HepG2 (cell line): ENCODE data around the gene BTN1A1. TPM values are rescaled to one million over a fixed set of nuclear protein-coding genes. Genes with fewer than 3 reads are reported as not detected.
A peak's percentile ranks its signal among the peaks of the same experiment; 100 is the strongest.

Source experiments
- AGO1 ChIP-seq: fragments of 200-400 bp; formaldehyde crosslinking; IDR thresholded peaks from 2 replicates; pipeline ENCODE4 v1.6.1; 2017; ENCODE audit warnings: mild to moderate bottlenecking, low read depth, low read length, moderate library complexity; ENCODE audit not compliant: poor library complexity, severe bottlenecking
- AGO2 ChIP-seq: fragments of 200-400 bp; formaldehyde crosslinking; optimal IDR thresholded peaks from 2 replicates; pipeline ENCODE3; 2017; ENCODE audit warnings: mild to moderate bottlenecking, low read depth, low read length, moderate library complexity
- AHDC1 ChIP-seq: sonication (generic); formaldehyde crosslinking; IDR thresholded peaks from 2 replicates; pipeline ENCODE4 v1.5.1; 2020; ENCODE audit warnings: mild to moderate bottlenecking, missing genetic modification reagents, borderline replicate concordance
- DNMT3B ChIP-seq: conservative IDR thresholded peaks from 2 replicates; pipeline ENCODE4 v1.6.1; 2016; ENCODE audit warnings: missing biosample characterization, control low read depth
- GABPB1 ChIP-seq: IDR thresholded peaks from 2 replicates; pipeline ENCODE4 v1.6.1; 2016; ENCODE audit warnings: mild to moderate bottlenecking, missing genetic modification reagents, moderate library complexity, missing compliant biosample characterization
- SYNCRIP ChIP-seq: fragments of 200-400 bp; formaldehyde crosslinking; IDR thresholded peaks from 2 replicates; pipeline ENCODE4 v1.6.1; 2018; ENCODE audit warnings: mild to moderate bottlenecking, low read depth, low read length; ENCODE audit not compliant: insufficient read depth
- THAP8 ChIP-seq: sonication (generic); formaldehyde crosslinking; IDR thresholded peaks from 2 replicates; pipeline ENCODE4 v1.5.1; 2020; ENCODE audit warnings: missing genetic modification reagents, mild to moderate bottlenecking, borderline replicate concordance
- ZNF354B ChIP-seq: sonication (generic); formaldehyde crosslinking; IDR thresholded peaks from 2 replicates; pipeline ENCODE4 v1.8.0; 2022; ENCODE audit warnings: mild to moderate bottlenecking, missing genetic modification reagents
- ZNF629 ChIP-seq: sonication (generic); formaldehyde crosslinking; conservative IDR thresholded peaks from 2 replicates; pipeline ENCODE4 v1.5.0; 2020; ENCODE audit warnings: missing genetic modification reagents
- ZSCAN20 ChIP-seq: sonication (generic); formaldehyde crosslinking; IDR thresholded peaks from 2 replicates; pipeline ENCODE4 v1.4.0; 2020; ENCODE audit warnings: missing genetic modification reagents, mild to moderate bottlenecking, borderline replicate concordance
- polyA plus RNA-seq, 8 experiments: library from polyadenylated mRNA; depleted of rRNA in 3 of 8; stranded (reverse) in 7 of 8; unstranded in 1 of 8; fragments of >200 nt; fragmentation: Illumina TruSeq in 4 of 8; extraction: Trizol in 4 of 8; gene quantifications; 2 replicates each; pipeline versions ENCODE4 v1.2.1 to v1.2.3, GENCODE V29; 2011 to 2016; ENCODE audit warnings: low read depth in 4 of 8, missing spikeins in 1 of 8, mixed read lengths in 1 of 8; ENCODE audit not compliant: insufficient read depth in 1 of 8
- total RNA-seq, 5 experiments: library from RNA; depleted of rRNA; stranded (reverse); fragments of >200 nt; fragmentation: Illumina TruSeq; extraction: Trizol; gene quantifications; 2 replicates each; pipeline ENCODE4 v1.2.3, GENCODE V29; 2016; ENCODE audit warnings: low read depth in 1 of 5
- TF ChIP-seq, protein P1 (sequence below): sonication (generic); formaldehyde crosslinking; IDR thresholded peaks from 2 replicates; pipeline ENCODE4 v1.4.0; 2020; ENCODE audit warnings: mild to moderate bottlenecking, missing genetic modification reagents
- TF ChIP-seq, protein P2 (sequence below): sonication (generic); formaldehyde crosslinking; IDR thresholded peaks from 2 replicates; pipeline ENCODE4 v1.5.0; 2020; ENCODE audit warnings: missing genetic modification reagents
- TF ChIP-seq, protein P3 (sequence below): sonication (generic); formaldehyde crosslinking; IDR thresholded peaks from 2 replicates; pipeline ENCODE4 v1.5.1; 2020; ENCODE audit warnings: missing genetic modification reagents, mild to moderate bottlenecking, borderline replicate concordance

BTN1A1 gene
- total and polyA plus RNA-seq, 2 of the 13 experiments (the other 11 are each of a cell fraction or from before 2014, with no cell fraction given), result 0.04 TPM; not detected in 1

- TF ChIP-seq, protein P1, sequence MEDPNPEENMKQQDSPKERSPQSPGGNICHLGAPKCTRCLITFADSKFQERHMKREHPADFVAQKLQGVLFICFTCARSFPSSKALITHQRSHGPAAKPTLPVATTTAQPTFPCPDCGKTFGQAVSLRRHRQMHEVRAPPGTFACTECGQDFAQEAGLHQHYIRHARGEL (CRISPR knock-in tag), result no peak
- peak; percentile 45 for TF ChIP-seq AGO1
- no peak for TF ChIP-seq DNMT3B (CRISPR knock-in tag)
- TF ChIP-seq, protein P2, sequence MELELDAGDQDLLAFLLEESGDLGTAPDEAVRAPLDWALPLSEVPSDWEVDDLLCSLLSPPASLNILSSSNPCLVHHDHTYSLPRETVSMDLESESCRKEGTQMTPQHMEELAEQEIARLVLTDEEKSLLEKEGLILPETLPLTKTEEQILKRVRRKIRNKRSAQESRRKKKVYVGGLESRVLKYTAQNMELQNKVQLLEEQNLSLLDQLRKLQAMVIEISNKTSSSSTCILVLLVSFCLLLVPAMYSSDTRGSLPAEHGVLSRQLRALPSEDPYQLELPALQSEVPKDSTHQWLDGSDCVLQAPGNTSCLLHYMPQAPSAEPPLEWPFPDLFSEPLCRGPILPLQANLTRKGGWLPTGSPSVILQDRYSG (CRISPR knock-in tag), result no peak
- TF ChIP-seq, protein P3, sequence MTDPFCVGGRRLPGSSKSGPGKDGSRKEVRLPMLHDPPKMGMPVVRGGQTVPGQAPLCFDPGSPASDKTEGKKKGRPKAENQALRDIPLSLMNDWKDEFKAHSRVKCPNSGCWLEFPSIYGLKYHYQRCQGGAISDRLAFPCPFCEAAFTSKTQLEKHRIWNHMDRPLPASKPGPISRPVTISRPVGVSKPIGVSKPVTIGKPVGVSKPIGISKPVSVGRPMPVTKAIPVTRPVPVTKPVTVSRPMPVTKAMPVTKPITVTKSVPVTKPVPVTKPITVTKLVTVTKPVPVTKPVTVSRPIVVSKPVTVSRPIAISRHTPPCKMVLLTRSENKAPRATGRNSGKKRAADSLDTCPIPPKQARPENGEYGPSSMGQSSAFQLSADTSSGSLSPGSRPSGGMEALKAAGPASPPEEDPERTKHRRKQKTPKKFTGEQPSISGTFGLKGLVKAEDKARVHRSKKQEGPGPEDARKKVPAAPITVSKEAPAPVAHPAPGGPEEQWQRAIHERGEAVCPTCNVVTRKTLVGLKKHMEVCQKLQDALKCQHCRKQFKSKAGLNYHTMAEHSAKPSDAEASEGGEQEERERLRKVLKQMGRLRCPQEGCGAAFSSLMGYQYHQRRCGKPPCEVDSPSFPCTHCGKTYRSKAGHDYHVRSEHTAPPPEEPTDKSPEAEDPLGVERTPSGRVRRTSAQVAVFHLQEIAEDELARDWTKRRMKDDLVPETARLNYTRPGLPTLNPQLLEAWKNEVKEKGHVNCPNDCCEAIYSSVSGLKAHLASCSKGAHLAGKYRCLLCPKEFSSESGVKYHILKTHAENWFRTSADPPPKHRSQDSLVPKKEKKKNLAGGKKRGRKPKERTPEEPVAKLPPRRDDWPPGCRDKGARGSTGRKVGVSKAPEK (CRISPR knock-in tag), result no peak; the same call in 1 of the 2 replicates
- no peak for TF ChIP-seq ZNF354B (CRISPR knock-in tag)
- no peak for TF ChIP-seq THAP8 (CRISPR knock-in tag)
- peak; percentile 33; the same call in 1 of the 2 replicates for TF ChIP-seq AHDC1 (CRISPR knock-in tag)
- peak; percentile 37 for TF ChIP-seq AGO2
- no peak for TF ChIP-seq SYNCRIP
- peak; percentile 56; the same call in 1 of the 2 replicates for TF ChIP-seq ZSCAN20
- no peak for TF ChIP-seq ZNF629 (CRISPR knock-in tag)
- TF ChIP-seq GABPB1 (CRISPR knock-in tag), result peak; percentile 89
Observed at GRCh38 chr6:26550250-26550993, 50.3 kb downstream of the BTN1A1 start (continued).
